C4-2B (cell line): ENCODE results near the gene B4GALT4.

Experiments
- ZFX ChIP-seq: fragments of 450-650 bp; IDR thresholded peaks from 2 replicates; pipeline ENCODE4 v1.6.1; 2017
- TF ChIP-seq, protein P1 (sequence below): fragments of 450-650 bp; conservative IDR thresholded peaks from 2 replicates; pipeline ENCODE4 v1.5.1; 2017; ENCODE audit warnings: mild to moderate bottlenecking

DNA sequence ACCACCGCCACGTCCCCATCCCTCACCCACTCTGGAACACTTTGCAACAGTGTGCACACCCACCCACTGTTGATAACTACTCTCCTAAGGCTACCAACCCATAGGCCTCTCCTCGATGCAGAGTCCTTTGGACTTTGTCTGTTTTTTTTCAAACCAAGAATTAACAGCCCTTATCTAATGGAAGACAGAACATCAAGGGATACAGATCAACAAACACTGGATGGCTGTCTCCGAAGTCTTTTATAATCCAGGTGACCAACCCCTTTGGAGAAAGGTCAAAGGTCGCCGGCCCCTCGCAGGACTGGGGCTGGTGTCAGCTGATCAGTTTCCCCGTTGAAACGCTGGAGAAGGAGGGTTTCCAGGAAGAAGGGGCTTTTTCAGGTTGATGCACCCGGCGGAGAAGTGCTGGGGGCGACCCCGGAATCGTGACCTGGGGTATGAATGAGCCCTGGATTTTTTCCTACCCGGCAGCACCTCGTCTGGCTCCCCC is 532 bp downstream of the B4GALT4 start:
- TF ChIP-seq, protein P1, sequence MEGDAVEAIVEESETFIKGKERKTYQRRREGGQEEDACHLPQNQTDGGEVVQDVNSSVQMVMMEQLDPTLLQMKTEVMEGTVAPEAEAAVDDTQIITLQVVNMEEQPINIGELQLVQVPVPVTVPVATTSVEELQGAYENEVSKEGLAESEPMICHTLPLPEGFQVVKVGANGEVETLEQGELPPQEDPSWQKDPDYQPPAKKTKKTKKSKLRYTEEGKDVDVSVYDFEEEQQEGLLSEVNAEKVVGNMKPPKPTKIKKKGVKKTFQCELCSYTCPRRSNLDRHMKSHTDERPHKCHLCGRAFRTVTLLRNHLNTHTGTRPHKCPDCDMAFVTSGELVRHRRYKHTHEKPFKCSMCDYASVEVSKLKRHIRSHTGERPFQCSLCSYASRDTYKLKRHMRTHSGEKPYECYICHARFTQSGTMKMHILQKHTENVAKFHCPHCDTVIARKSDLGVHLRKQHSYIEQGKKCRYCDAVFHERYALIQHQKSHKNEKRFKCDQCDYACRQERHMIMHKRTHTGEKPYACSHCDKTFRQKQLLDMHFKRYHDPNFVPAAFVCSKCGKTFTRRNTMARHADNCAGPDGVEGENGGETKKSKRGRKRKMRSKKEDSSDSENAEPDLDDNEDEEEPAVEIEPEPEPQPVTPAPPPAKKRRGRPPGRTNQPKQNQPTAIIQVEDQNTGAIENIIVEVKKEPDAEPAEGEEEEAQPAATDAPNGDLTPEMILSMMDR = no peak
- TF ChIP-seq ZFX = no peak
